Esophagus squamous epithelium (tissue), 4 donors: Measurements from ENCODE around the gene CSNK1G1.

Experiments
- CTCF ChIP-seq, 6 experiments: fragments of 450-650 bp in 4 of 6; fragments of 200-600 bp in 2 of 6; sonication (generic) in 2 of 6; IDR thresholded peaks; one replicate each; pipeline ENCODE4 v1.5.1; 2016 to 2019; ENCODE audit warnings: antibody characterized with exemption in 6 of 6, mild to moderate bottlenecking in 4 of 6, moderate library complexity in 4 of 6
- POLR2A ChIP-seq, 4 donors: fragments of 450-650 bp; IDR thresholded peaks; one replicate each; pipeline ENCODE4 v1.6.1; 2017; ENCODE audit warnings: antibody characterized with exemption in 4 of 4, mild to moderate bottlenecking in 4 of 4, moderate library complexity in 3 of 4

GRCh38 chr15:64155802-64156651 lies 199.9 kb downstream of the CSNK1G1 start:
- TF ChIP-seq POLR2A (IDR thresholded peaks at IDR 0.05) (no peak), CTCF (IDR thresholded peaks at IDR 0.05) (no peak)
